AML-193 (cell line): ENCODE results near the gene ANKRD39.
"Not testable (repeated sequence)": the region's sequence is repeated elsewhere in the genome, so short reads cannot be mapped to it uniquely, and the experiment has no call there.

Experiments used
- DNase-seq, 2 experiments: peaks; one replicate each; lab custom pipeline; 2025; lab: John Stamatoyannopoulos, UW

The ANKRD39 gene

GRCh38 chr2:96870626-96871255, 12.9 kb upstream of the ANKRD39 start:
- no peak for DNase-seq

GRCh38 chr2:96869822-96870625, 12.2 kb upstream of the ANKRD39 start, which contains the start of gene SEMA4C:
Gene SEMA4C (minus strand): TSS chr2:96870080. CDS start chr2:96867886, 2,194 bp downstream.
- DNase-seq = no peak

- DNase-seq = no peak
Observed at GRCh38 chr2:96869281-96869821, 11.5 kb upstream of the ANKRD39 start.

- peak; percentile 13 to 22 for DNase-seq
Observed at GRCh38 chr2:96868555-96869280, 10.9 kb upstream of the ANKRD39 start.

- no peak for DNase-seq
Observed at GRCh38 chr2:96867756-96868554, 10.1 kb upstream of the ANKRD39 start.

- DNase-seq = no peak
Observed at GRCh38 chr2:96866986-96867755, 9.4 kb upstream of the ANKRD39 start.

GRCh38 chr2:96866586-96866985, 8.8 kb upstream of the ANKRD39 start:
- peak; percentile 31 to 32 for DNase-seq

GRCh38 chr2:96866149-96866548, 8.3 kb upstream of the ANKRD39 start:
- DNase-seq = no peak

- DNase-seq = no peak
Observed at GRCh38 chr2:96865654-96866053, 7.8 kb upstream of the ANKRD39 start.

GRCh38 chr2:96864343-96865091, 6.7 kb upstream of the ANKRD39 start:
- no peak for DNase-seq

- no peak for DNase-seq
Observed at GRCh38 chr2:96863575-96864342, 5.9 kb upstream of the ANKRD39 start.

- not testable (repeated sequence) for DNase-seq
Observed at GRCh38 chr2:96863056-96863455, 5.2 kb upstream of the ANKRD39 start.

GRCh38 chr2:96861074-96861473, 3.3 kb upstream of the ANKRD39 start:
- DNase-seq = no peak

GRCh38 chr2:96860065-96861029, 2.5 kb upstream of the ANKRD39 start:
- DNase-seq = no peak

- DNase-seq = no peak
Observed at GRCh38 chr2:96859681-96860064, 1.9 kb upstream of the ANKRD39 start.

- DNase-seq = no peak
Observed at GRCh38 chr2:96859099-96859649, 1.4 kb upstream of the ANKRD39 start.

GRCh38 chr2:96856776-96857666, 795 bp downstream of the ANKRD39 start:
- DNase-seq = peak in 1 of 2 experiments; percentile 35
